Renal cortical epithelial cell (primary cell): ENCODE data around the gene LFNG. TPM values are rescaled to one million over a fixed set of nuclear protein-coding genes. Genes with fewer than 3 reads are reported as not detected.

Experiments
- DNase-seq: peaks from one replicate; pipeline ENCODE4 v3.0.0-alpha.2; 2011; ENCODE audit warnings: low read depth
- total RNA-seq: library from RNA; depleted of rRNA; stranded (reverse); fragments of >200 nt; gene quantifications from 2 replicates; pipeline ENCODE4 v1.2.3, GENCODE V29; 2014

LFNG gene
- total RNA-seq, 1 donor from 2014 or later, result 79.8 TPM

GRCh38 chr7:2483494-2483893 is 36.1 kb upstream of the LFNG start:
- no peak for DNase-seq

- no peak for DNase-seq
Measured at GRCh38 chr7:2484868-2485267, 34.7 kb upstream of the LFNG start.

GRCh38 chr7:2487586-2488271 is 31.8 kb upstream of the LFNG start:
- DNase-seq, result no peak

GRCh38 chr7:2488272-2488645 is 31.3 kb upstream of the LFNG start:
- no peak for DNase-seq

GRCh38 chr7:2488681-2489080 is 30.9 kb upstream of the LFNG start:
- no peak for DNase-seq

- no peak for DNase-seq
Measured at GRCh38 chr7:2490181-2490651, 29.4 kb upstream of the LFNG start.

- DNase-seq, result no peak
Measured at GRCh38 chr7:2492038-2492437, 27.5 kb upstream of the LFNG start.

GRCh38 chr7:2493205-2494164 is 26.1 kb upstream of the LFNG start:
- no peak for DNase-seq

- no peak for DNase-seq
Measured at GRCh38 chr7:2494191-2495130, 25.1 kb upstream of the LFNG start.

- no peak for DNase-seq
Measured at GRCh38 chr7:2495418-2496299, 23.9 kb upstream of the LFNG start.

GRCh38 chr7:2496375-2496774 is 23.2 kb upstream of the LFNG start:
- no peak for DNase-seq

- no peak for DNase-seq
Measured at GRCh38 chr7:2497065-2497464, 22.5 kb upstream of the LFNG start.

GRCh38 chr7:2497500-2498336 is 21.9 kb upstream of the LFNG start:
- DNase-seq, result no peak

- DNase-seq, result no peak
Measured at GRCh38 chr7:2498708-2499107, 20.9 kb upstream of the LFNG start.

- DNase-seq, result no peak
Measured at GRCh38 chr7:2499181-2499580, 20.4 kb upstream of the LFNG start.

- no peak for DNase-seq
Measured at GRCh38 chr7:2499719-2500430, 19.7 kb upstream of the LFNG start.

- DNase-seq, result no peak
Measured at GRCh38 chr7:2500701-2501100, 18.9 kb upstream of the LFNG start.

- no peak for DNase-seq
Measured at GRCh38 chr7:2501947-2502646, 17.5 kb upstream of the LFNG start.

- no peak for DNase-seq
Measured at GRCh38 chr7:2502647-2502966, 17.0 kb upstream of the LFNG start.
